Measurements from ENCODE around the gene PAK1.

- TF ChIP-seq CTCF (IDR thresholded peaks at IDR 0.05; ENCODE audit: insufficient read depth, low read length) = no peak
- no peak for TF ChIP-seq SPI1 (IDR thresholded peaks at IDR 0.05; ENCODE audit: borderline replicate concordance, low read depth)
- no peak for TF ChIP-seq GABPA (IDR thresholded peaks at IDR 0.05; ENCODE audit: low read depth)
- no peak for TF ChIP-seq POLR2AphosphoS5 (IDR thresholded peaks at IDR 0.05; ENCODE audit: low read depth)
- TF ChIP-seq, protein P1, sequence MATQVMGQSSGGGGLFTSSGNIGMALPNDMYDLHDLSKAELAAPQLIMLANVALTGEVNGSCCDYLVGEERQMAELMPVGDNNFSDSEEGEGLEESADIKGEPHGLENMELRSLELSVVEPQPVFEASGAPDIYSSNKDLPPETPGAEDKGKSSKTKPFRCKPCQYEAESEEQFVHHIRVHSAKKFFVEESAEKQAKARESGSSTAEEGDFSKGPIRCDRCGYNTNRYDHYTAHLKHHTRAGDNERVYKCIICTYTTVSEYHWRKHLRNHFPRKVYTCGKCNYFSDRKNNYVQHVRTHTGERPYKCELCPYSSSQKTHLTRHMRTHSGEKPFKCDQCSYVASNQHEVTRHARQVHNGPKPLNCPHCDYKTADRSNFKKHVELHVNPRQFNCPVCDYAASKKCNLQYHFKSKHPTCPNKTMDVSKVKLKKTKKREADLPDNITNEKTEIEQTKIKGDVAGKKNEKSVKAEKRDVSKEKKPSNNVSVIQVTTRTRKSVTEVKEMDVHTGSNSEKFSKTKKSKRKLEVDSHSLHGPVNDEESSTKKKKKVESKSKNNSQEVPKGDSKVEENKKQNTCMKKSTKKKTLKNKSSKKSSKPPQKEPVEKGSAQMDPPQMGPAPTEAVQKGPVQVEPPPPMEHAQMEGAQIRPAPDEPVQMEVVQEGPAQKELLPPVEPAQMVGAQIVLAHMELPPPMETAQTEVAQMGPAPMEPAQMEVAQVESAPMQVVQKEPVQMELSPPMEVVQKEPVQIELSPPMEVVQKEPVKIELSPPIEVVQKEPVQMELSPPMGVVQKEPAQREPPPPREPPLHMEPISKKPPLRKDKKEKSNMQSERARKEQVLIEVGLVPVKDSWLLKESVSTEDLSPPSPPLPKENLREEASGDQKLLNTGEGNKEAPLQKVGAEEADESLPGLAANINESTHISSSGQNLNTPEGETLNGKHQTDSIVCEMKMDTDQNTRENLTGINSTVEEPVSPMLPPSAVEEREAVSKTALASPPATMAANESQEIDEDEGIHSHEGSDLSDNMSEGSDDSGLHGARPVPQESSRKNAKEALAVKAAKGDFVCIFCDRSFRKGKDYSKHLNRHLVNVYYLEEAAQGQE (IDR thresholded peaks at IDR 0.05; ENCODE audit: insufficient replicate concordance, low read depth) = no peak
Measured at GRCh38 chr11:77400775-77401449, 73.0 kb downstream of the PAK1 start.
